Measurements from ENCODE around the gene SPDYE8. TPM values are rescaled to one million over a fixed set of nuclear protein-coding genes. Genes with fewer than 3 reads are reported as not detected.
A peak's percentile ranks its signal among the peaks of the same experiment; 100 is the strongest.
"Not testable (repeated sequence)": the region's sequence is repeated elsewhere in the genome, so short reads cannot be mapped to it uniquely, and the experiment has no call there.

Gene SPDYE8
- polyA plus RNA-seq (2012; ENCODE audit: low read depth, missing spikeins), result 0.06 TPM

- DNase-seq (ENCODE audit: insufficient read length, low spot score); FAIRE-seq: not testable (repeated sequence)
These were observed at the start of gene SPDYE8 for GRCh38 chr7:73029666-73030065. SPDYE8 (minus strand) TSS chr7:73029766; CDS start chr7:73027966, 1,800 bp downstream.

- DNase-seq (ENCODE audit: insufficient read length, low spot score), result not testable (repeated sequence)
These were observed 28.2 kb upstream of the SPDYE8 start, which contains the start of gene SPDYE11 for GRCh38 chr7:73057811-73058210. SPDYE11 (minus strand) TSS chr7:73057911; CDS start chr7:73056111, 1,800 bp downstream.

DNA sequence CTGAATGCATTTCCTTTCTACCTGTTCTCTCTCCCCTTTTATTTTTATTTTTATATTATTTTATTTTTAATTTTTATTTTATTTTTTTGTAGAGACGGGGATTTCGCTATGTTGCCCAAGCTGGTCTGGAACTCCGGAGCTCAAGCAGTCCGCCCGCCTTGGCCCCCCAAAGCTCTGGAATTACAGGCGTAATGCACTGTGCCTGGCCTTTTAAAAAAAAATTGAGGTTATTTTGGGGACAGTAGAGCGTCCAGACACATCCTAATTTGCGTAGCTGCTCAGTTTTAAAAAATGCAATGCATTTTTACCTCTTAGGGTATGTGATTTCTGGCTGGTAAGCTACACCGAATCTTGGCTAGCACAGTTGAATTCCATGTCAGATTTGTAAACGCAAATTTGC lies 23.1 kb downstream of the SPDYE8 start:
- DNase-seq (ENCODE audit: insufficient read length, low spot score); FAIRE-seq: not testable (repeated sequence)

More at GRCh38 chr7:73057811-73058210, 28.2 kb upstream of the SPDYE8 start, which contains the start of gene SPDYE11:
- FAIRE-seq, result not testable (repeated sequence)

- not testable (repeated sequence) for FAIRE-seq; DNase-seq (ENCODE audit: insufficient read length, low spot score)
- TF ChIP-seq POLR2A (IDR thresholded peaks at IDR 0.05; ENCODE audit: low read depth, low read length) (peak; percentile 91), POU2F2 (IDR thresholded peaks at IDR 0.05; ENCODE audit: low read depth, low read length) (0 out of 2 replicates have a peak, but pooled peaks have one; percentile 16), TAF1 (IDR thresholded peaks at IDR 0.05; ENCODE audit: low read depth, low read length) (peak; percentile 87), POLR2AphosphoS5 (IDR thresholded peaks at IDR 0.05; ENCODE audit: low read depth, low read length) (peak; percentile 94)
These were observed 23.7 kb downstream of the SPDYE8 start for GRCh38 chr7:73005693-73006447.

- not testable (repeated sequence) for FAIRE-seq; DNase-seq (ENCODE audit: insufficient read length, low spot score)
These were observed 24.2 kb downstream of the SPDYE8 start for GRCh38 chr7:73005356-73005692.

GRCh38 chr7:72997887-72998468 lies 31.6 kb downstream of the SPDYE8 start:
- FAIRE-seq; DNase-seq (ENCODE audit: insufficient read length, low spot score): not testable (repeated sequence)

- not testable (repeated sequence) for FAIRE-seq; DNase-seq (ENCODE audit: insufficient read length, low spot score)
These were observed 32.1 kb downstream of the SPDYE8 start for GRCh38 chr7:72997447-72997846.

DNA sequence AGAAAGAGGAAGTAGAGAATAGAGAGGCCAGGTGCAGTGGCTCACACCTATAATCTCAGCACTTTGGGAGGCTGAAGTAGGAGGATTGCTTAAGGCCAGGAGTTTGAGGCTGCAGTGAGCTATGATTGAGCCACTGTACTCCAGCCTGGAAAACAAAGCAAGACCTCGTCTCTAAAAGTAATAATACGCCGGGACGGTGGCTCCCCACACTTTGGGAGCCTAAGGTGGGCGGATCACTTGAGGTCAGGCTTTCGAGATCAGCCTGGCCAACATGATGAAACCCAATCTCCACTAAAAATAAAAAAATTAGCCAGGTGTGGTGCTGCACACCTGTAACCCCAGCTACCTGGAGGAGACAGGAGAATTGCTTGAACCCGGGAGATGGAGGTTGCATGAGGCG lies 34.1 kb downstream of the SPDYE8 start:
- DNase-seq (ENCODE audit: insufficient read length, low spot score); FAIRE-seq: not testable (repeated sequence)

- not testable (repeated sequence) for DNase-seq (ENCODE audit: insufficient read length, low spot score)
These were observed 39.2 kb downstream of the SPDYE8 start for GRCh38 chr7:72990146-72990913.

GRCh38 chr7:72982084-72982483 lies 47.5 kb downstream of the SPDYE8 start:
- not testable (repeated sequence) for DNase-seq (ENCODE audit: insufficient read length, low spot score); FAIRE-seq

More at GRCh38 chr7:72990146-72990913, 39.2 kb downstream of the SPDYE8 start:
- not testable (repeated sequence) for FAIRE-seq

DNA sequence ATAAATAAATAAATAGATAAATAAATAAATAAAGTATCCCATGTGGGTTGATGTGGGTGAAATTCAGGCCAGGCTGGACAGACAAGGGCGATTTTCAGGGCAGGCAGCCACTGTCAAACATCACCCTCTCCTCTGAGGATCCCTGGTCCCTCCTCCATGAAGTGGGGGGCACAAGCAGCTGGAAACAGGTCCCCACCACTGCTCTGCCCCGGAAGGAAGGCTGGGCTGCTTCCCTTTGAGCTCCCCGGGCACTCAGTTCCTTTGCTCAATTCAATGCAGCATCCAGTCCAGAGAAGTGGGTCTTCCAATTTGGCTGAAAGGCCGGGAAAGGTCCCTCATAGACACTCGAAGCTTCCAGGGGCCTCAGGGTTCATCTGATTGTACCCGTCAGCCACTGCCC lies 49.2 kb downstream of the SPDYE8 start:
- not testable (repeated sequence) for FAIRE-seq; DNase-seq (ENCODE audit: insufficient read length, low spot score)

DNA sequence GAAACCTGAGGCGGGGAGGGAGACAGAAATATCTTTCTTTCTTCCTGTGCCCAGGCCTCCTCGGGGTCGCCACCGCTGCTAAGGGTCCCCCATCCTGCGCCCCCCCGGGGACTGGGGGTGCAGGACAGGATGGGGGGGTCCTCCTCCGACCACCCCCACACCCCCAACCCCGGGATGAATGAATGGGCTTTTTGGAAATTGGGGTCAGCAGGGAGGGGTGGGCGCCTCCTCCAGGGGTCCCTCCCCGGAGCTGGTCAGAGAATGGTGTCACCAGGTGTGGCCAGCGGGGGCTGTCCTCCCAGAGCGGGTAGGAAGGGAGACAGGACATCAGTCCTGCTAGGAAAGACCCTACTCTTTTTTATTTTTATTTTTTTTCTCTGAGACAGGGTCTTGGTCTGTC lies 53.1 kb downstream of the SPDYE8 start:
- FAIRE-seq; DNase-seq (ENCODE audit: insufficient read length, low spot score): not testable (repeated sequence)

GRCh38 chr7:72975656-72976286 lies 53.8 kb downstream of the SPDYE8 start:
- not testable (repeated sequence) for FAIRE-seq; DNase-seq (ENCODE audit: insufficient read length, low spot score)

- FAIRE-seq, result not testable (repeated sequence)
These were observed 54.8 kb downstream of the SPDYE8 start for GRCh38 chr7:72974781-72975180.

GRCh38 chr7:72971505-72971904 lies 58.1 kb downstream of the SPDYE8 start:
- not testable (repeated sequence) for DNase-seq (ENCODE audit: insufficient read length, low spot score); FAIRE-seq

More at GRCh38 chr7:72974781-72975180, 54.8 kb downstream of the SPDYE8 start:
- not testable (repeated sequence) for DNase-seq (ENCODE audit: insufficient read length, low spot score)
